Measurements from ENCODE around the gene HYI.
A peak's percentile ranks its signal among the peaks of the same experiment; 100 is the strongest.
"Not testable (repeated sequence)": the region's sequence is repeated elsewhere in the genome, so short reads cannot be mapped to it uniquely, and the experiment has no call there.

HYI gene

DNA sequence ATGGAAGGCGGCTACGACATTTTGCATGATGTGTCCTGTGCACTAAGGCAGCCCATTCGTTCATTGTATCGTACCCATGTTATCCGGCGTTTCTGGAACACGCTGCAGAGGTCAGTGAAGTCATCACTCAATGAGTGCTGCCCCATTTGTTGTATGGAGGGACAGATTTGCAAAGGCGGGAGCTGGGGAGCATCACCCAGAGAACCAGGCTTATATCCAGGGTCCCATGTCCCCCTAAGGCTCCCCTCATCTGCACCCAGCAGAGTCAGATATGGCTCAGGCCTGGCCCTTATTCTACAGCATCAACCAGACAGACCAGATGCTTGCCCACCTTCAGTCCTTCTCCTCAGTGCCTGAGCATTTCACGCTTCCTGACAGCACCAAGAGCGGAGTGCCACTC lies 32.9 kb downstream of the HYI start:
- TF ChIP-seq, protein P1, sequence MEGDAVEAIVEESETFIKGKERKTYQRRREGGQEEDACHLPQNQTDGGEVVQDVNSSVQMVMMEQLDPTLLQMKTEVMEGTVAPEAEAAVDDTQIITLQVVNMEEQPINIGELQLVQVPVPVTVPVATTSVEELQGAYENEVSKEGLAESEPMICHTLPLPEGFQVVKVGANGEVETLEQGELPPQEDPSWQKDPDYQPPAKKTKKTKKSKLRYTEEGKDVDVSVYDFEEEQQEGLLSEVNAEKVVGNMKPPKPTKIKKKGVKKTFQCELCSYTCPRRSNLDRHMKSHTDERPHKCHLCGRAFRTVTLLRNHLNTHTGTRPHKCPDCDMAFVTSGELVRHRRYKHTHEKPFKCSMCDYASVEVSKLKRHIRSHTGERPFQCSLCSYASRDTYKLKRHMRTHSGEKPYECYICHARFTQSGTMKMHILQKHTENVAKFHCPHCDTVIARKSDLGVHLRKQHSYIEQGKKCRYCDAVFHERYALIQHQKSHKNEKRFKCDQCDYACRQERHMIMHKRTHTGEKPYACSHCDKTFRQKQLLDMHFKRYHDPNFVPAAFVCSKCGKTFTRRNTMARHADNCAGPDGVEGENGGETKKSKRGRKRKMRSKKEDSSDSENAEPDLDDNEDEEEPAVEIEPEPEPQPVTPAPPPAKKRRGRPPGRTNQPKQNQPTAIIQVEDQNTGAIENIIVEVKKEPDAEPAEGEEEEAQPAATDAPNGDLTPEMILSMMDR (IDR thresholded peaks at IDR 0.05; ENCODE audit: insufficient read depth, missing control alignments): no peak
- FAIRE-seq (no peak), DNase-seq (ENCODE audit: insufficient read length, low spot score) (no peak)

DNA sequence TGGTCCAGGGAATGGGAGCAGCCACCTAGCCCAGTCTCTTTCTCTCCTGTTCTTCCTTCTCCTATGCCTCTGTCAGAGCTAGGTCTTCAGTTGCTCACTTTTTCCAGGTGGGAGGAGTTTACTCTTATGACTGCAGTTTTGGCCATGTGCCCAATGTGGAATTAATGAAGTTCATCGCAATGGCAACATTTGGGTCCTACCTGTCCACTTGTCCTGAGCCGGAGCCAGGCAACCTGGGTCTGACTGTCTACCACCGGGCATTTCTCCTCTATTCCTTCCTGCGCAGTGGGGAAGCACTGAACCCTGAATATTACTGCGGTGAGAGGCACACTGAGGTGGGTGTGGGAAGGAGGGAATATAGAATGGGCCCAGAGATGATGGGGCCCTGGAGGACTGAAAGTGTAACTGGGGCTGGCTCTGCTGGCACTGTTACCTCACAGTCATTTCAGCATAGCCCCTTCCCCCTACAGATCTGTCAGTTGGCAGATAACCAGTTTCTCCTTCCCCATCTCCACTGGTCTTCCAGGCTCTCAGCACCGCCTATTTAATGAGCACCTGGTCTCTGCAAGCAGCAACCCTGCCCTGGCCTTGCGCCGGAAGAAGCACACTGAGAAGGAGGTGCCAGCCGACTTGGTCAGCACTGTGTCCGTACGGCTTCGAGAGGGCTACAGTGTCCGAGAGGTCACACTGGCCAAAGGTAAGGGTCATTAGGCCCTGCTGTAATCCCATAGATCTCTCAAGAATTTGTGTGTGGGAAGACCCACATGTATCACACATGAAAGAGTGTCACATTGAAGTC lies 33.9 kb downstream of the HYI start:
- TF ChIP-seq, protein P1 (IDR thresholded peaks at IDR 0.05; ENCODE audit: insufficient read depth, missing control alignments): no peak
- no peak for DNase-seq (ENCODE audit: insufficient read length, low spot score)
- no peak for FAIRE-seq

DNA sequence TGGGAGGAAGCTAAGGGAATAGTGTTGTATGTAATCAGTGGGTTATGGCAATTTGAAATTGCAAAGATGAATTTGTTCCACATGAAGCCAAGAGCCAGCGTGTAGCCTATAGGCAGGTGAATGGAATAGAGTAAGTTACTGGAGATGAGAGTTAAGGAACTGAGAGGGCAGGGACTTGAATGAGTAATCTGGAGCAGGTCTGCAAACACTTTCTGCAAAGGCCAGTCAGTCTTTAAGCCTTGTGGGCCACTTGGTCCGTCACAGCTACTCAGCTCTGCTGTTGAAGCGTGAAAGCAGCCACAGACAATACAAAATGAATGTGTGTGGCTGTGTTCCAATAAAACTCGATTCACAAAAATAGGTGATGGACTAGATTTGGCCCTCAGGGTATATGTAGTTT lies 34.9 kb downstream of the HYI start:
- FAIRE-seq: no peak
- TF ChIP-seq, protein P1 (IDR thresholded peaks at IDR 0.05; ENCODE audit: insufficient read depth, missing control alignments): no peak
- no peak for DNase-seq (ENCODE audit: insufficient read length, low spot score)

DNA sequence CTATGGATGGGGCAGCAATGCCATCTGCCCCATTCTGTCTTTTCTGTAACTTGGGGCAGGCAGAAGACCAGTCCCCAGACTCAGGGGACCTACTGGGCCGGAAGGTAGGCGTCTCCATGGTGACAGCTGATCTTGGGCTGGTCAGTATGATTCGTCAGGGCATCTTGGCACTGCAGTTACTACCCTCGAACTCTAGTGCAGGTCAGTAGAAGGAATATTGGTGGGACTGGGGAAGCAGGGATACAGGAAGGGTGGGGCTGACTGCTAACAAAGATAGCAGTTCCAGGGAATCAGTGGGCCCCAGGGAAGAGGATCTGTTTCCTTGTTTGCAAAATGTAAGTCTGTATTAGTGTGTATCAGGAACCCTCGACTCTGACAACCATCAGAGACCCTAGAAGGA lies 37.8 kb downstream of the HYI start:
- DNase-seq (ENCODE audit: insufficient read length, low spot score) (no peak), FAIRE-seq (no peak)
- TF ChIP-seq, protein P1 (IDR thresholded peaks at IDR 0.05; ENCODE audit: insufficient read depth, missing control alignments): no peak

DNA sequence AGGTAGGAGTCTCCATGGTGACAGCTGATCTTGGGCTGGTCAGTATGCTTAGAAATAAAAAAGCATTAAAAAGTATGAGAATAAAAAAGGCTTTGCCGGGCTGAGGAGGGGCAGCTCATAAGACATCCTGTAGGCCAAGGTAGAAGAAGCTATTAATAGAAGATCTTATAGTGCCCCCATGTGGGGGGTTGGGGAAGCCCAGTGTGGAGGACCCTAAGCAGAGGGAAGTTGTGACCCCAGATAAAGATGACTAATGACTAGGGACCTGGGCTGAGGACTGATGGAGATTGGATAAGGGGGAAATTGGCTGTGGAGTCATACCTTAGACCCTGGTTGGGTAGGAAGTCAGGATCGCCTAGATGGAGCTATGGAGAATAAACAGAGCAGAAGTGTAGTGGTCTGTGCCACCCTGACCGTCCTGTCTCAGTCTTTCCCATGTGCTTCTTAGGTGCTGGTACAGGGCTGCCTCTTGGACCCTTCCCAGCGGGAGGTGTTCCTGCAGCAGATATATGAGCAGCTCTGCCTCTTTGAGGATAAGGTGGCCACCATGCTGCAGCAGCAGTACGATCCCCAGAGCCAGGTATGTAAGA lies 39.0 kb downstream of the HYI start:
- TF ChIP-seq, protein P1 (IDR thresholded peaks at IDR 0.05; ENCODE audit: insufficient read depth, missing control alignments): peak; percentile 60
- FAIRE-seq: no peak
- no peak for DNase-seq (ENCODE audit: insufficient read length, low spot score)

DNA sequence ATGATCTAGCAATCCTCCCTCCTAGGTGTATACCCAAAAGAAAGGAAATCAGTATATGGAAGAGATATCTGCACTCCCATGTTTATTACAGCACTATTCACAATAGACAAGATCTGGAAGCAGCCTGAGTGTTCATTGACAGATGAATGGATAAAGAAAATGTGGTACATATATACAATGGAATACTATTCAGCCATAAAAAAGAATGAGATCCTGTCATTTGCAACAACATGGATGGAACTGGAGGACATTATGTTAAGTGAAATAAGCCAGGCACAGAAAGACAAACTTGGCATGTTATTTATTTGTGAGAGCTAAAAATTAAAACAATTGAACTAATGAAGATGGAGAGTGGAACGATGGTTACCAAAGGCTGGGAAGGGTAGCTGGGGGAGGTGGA lies 40.3 kb downstream of the HYI start:
- not testable (repeated sequence) for FAIRE-seq; DNase-seq (ENCODE audit: insufficient read length, low spot score)

DNA sequence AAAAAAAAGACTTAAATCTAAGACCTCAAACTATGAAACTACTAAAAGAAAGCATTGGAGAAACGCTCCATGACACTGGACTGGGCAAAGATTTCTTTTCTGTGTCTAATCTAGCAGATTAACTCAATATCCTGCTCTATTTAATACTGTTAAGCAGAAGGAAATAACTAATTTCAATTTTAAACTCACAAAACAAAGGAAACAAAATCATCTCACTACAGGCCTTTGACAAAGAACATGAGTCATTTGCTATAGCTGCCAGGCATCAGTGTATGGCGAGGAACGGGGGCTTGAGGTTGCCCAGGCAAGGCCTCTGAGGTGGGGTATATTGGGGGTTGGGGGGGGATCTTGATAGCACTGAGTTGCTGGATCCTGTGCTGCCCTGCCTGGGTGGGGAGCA lies 43.2 kb downstream of the HYI start:
- no peak for FAIRE-seq
- TF ChIP-seq, protein P1 (IDR thresholded peaks at IDR 0.05; ENCODE audit: insufficient read depth, missing control alignments): no peak

More for the DNA sequence above, 43.2 kb downstream of the HYI start:
- DNase-seq (ENCODE audit: insufficient read length, low spot score): no peak
